Thoracic aorta (tissue), 2 donors: ENCODE results near the gene CPT1B. TPM values are rescaled to one million over a fixed set of nuclear protein-coding genes. Genes with fewer than 3 reads are reported as not detected.
A peak's percentile ranks its signal among the peaks of the same experiment; 100 is the strongest.
"Not testable (repeated sequence)": the region's sequence is repeated elsewhere in the genome, so short reads cannot be mapped to it uniquely, and the experiment has no call there.

Experiments used
- ATAC-seq: fragments of 150-250 bp; one replicate; pipeline ENCODE4 v1.8.0; 2017; ENCODE audit warnings: low read depth; ENCODE audit not compliant: insufficient number of reproducible peaks, low FRiP score
- DNase-seq: peaks from one replicate; pipeline ENCODE4 v3.0.0-alpha.2; 2020; ENCODE audit warnings: low spot score
- H3K27ac ChIP-seq, 2 donors: fragments of 200-600 bp; sonication (generic); 1 replicate in 1 of 2; 2 replicates in 1 of 2; pipeline ENCODE4 v1.5.1; 2016; ENCODE audit warnings: mild to moderate bottlenecking in 2 of 2, moderate library complexity in 2 of 2
- H3K27me3 ChIP-seq: fragments of 200-600 bp; sonication (generic); replicated peaks from 2 replicates; pipeline ENCODE4 v1.6.0; 2016; ENCODE audit warnings: mild to moderate bottlenecking; ENCODE audit not compliant: insufficient read depth
- H3K36me3 ChIP-seq: fragments of 200-600 bp; sonication (generic); one replicate; pipeline ENCODE4 v1.5.1; 2016
- H3K4me1 ChIP-seq, 2 donors: fragments of 200-600 bp; sonication (generic); 1 replicate in 1 of 2; 2 replicates in 1 of 2; pipeline versions ENCODE4 v1.5.1 to v1.6.0; 2016; ENCODE audit warnings: low read depth in 2 of 2, mild to moderate bottlenecking in 1 of 2; ENCODE audit not compliant: control insufficient read depth in 1 of 2
- H3K4me3 ChIP-seq: fragments of 200-600 bp; sonication (generic); 2 replicates; pipeline ENCODE4 v1.5.1; 2016; ENCODE audit warnings: mild to moderate bottlenecking
- H3K9me3 ChIP-seq: fragments of 200-600 bp; sonication (generic); 2 replicates; pipeline ENCODE4 v1.5.1; 2016
- CTCF ChIP-seq: fragments of 200-600 bp; sonication (generic); IDR thresholded peaks from one replicate; pipeline ENCODE4 v1.5.1; 2019; ENCODE audit warnings: antibody characterized with exemption
- total RNA-seq, 2 donors: library from RNA; depleted of rRNA; stranded (reverse); fragments of >200 nt; gene quantifications; one replicate each; pipeline versions ENCODE4 v1.1.0 to v1.2.3, GENCODE V29; 2016

Gene CPT1B
- total RNA-seq, 2 donors from 2014 or later = 14.6 to 21.4 TPM

DNA sequence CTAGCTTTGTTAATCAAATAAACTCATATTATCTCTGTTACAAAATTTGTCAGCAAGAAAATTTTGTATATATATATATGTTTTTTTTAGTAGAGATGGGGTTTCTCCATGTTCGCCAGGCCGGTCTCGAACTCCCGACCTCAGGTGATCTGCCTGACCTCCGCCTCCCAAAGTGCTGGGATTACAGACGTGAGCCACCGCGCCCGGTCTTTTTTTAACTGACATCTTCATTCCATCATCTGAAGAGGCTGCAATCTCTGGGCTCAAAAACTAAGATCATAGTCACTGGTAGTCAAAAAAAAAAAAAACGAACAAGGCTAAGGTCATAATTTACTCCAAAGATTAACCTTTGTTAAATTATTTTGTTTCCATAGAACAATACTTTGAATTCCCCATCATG, 37.8 kb downstream of the CPT1B start:
- no peaks in the 10 kb centered on the region for H3K27me3 ChIP-seq
- no peaks in the 10 kb centered on the region for H3K36me3 ChIP-seq
- TF ChIP-seq CTCF = no peak
- peaks cover 9 to 11% of the 10 kb centered on the region in 2 donors for H3K4me1 ChIP-seq
- no peak overlapping the region for H3K4me3 ChIP-seq
- ATAC-seq (no peak), DNase-seq (no peak)
- H3K9me3 ChIP-seq = no peaks in the 10 kb centered on the region
- peak overlapping the region in 1 of 2 donors; percentile 75 for H3K27ac ChIP-seq

DNA sequence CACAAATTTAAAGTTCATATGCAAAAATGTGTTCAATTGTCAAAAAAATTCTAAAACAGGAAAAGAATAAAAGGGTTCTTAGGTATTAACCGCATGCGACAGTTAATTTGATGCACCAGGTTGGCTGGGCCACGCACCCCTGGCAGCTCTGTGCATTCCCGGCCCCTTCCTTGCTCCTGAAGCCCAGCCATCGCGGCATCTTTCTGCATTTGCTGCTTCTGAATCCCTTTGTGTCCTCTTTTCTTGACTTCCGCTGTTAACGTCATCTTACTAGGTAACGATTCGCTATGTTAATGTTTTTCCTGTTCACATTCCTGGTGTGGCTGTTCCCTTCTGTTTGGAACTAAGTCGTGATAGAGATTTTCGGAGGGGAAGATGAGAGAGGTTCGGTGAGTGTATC, 40.5 kb downstream of the CPT1B start:
- no peak for ATAC-seq
- Histone ChIP-seq H3K4me3 (no peak overlapping the region), H3K27me3 (no peaks in the 10 kb centered on the region), H3K9me3 (no peaks in the 10 kb centered on the region), H3K27ac (peak overlapping the region in 1 of 2 donors; percentile 75), H3K4me1 (peaks cover 0 to 4% of the 10 kb centered on the region in 2 donors), H3K36me3 (no peaks in the 10 kb centered on the region)
- DNase-seq = no peak
- TF ChIP-seq CTCF = no peak

- ATAC-seq (no peak), DNase-seq (no peak)
- Histone ChIP-seq H3K9me3 (no peaks in the 10 kb centered on the region), H3K4me3 (no peak overlapping the region), H3K36me3 (no peaks in the 10 kb centered on the region), H3K27me3 (peaks cover 3% of the 10 kb centered on the region), H3K27ac (no peak overlapping the region), H3K4me1 (peaks cover 12 to 14% of the 10 kb centered on the region in 2 donors)
- no peak for TF ChIP-seq CTCF
Observed at GRCh38 chr22:50536226-50536625, 42.0 kb downstream of the CPT1B start.

- DNase-seq (no peak), ATAC-seq (no peak)
- H3K4me3 ChIP-seq = no peak overlapping the region
- H3K36me3 ChIP-seq = no peaks in the 10 kb centered on the region
- H3K27ac ChIP-seq = no peak overlapping the region
- TF ChIP-seq CTCF = no peak
- H3K27me3 ChIP-seq = peaks cover 5% of the 10 kb centered on the region
- no peaks in the 10 kb centered on the region for H3K9me3 ChIP-seq
- H3K4me1 ChIP-seq = peaks cover 18 to 25% of the 10 kb centered on the region in 2 donors
Observed at GRCh38 chr22:50535113-50535512, 43.1 kb downstream of the CPT1B start.

- ATAC-seq, DNase-seq, H3K4me3 ChIP-seq, H3K36me3 ChIP-seq, H3K9me3 ChIP-seq, H3K27me3 ChIP-seq, H3K27ac ChIP-seq: not testable (repeated sequence)
- H3K4me1 ChIP-seq = peaks cover 16 to 35% of the 10 kb centered on the region in 2 donors
Observed at GRCh38 chr22:50533856-50534711, 44.1 kb downstream of the CPT1B start.
